HEK293 (cell line): Measurements from ENCODE around the gene PCYOX1L.

Experiments used
- CTCF ChIP-seq: fragments of 450-650 bp; formaldehyde crosslinking; IDR thresholded peaks from 2 replicates; pipeline ENCODE4 v1.5.1; 2016; ENCODE audit warnings: missing biosample characterization, missing genetic modification characterization
- IKZF3 ChIP-seq: fragments of 450-650 bp; IDR thresholded peaks from 2 replicates; pipeline ENCODE4 v1.5.0; 2018; ENCODE audit warnings: missing biosample characterization, mild to moderate bottlenecking, missing genetic modification characterization, moderate library complexity
- REPIN1 ChIP-seq: fragments of 450-650 bp; formaldehyde crosslinking; IDR thresholded peaks from 2 replicates; pipeline ENCODE4 v1.5.1; 2017; ENCODE audit warnings: missing biosample characterization, missing genetic modification characterization, low read depth
- REST ChIP-seq: fragments of 450-650 bp; formaldehyde crosslinking; IDR thresholded peaks from 2 replicates; pipeline ENCODE4 v1.5.1; 2016; ENCODE audit warnings: missing biosample characterization, missing genetic modification characterization
- SALL2 ChIP-seq: fragments of 450-650 bp; formaldehyde crosslinking; IDR thresholded peaks from 2 replicates; pipeline ENCODE4 v1.5.0; 2017; ENCODE audit warnings: missing biosample characterization, mild to moderate bottlenecking, missing genetic modification characterization, borderline replicate concordance
- TCF7L2 ChIP-seq: IDR thresholded peaks from 2 replicates; pipeline ENCODE4 v1.6.1; 2011; ENCODE audit warnings: low read depth, mild to moderate bottlenecking, inconsistent platforms, low read length, moderate library complexity, borderline replicate concordance
- YY1 ChIP-seq: fragments of 450-650 bp; formaldehyde crosslinking; IDR thresholded peaks from 2 replicates; pipeline ENCODE4 v1.5.1; 2018; ENCODE audit warnings: missing biosample characterization, missing genetic modification characterization
- ZBTB17 ChIP-seq: fragments of 450-650 bp; formaldehyde crosslinking; IDR thresholded peaks from 2 replicates; pipeline ENCODE4 v1.5.1; 2016; ENCODE audit warnings: missing biosample characterization, missing genetic modification characterization
- ZNF174 ChIP-seq: fragments of 450-650 bp; formaldehyde crosslinking; IDR thresholded peaks from 2 replicates; pipeline ENCODE4 v1.5.0; 2017; ENCODE audit warnings: missing biosample characterization, mild to moderate bottlenecking, missing genetic modification characterization
- ZNF19 ChIP-seq: fragments of 450-650 bp; formaldehyde crosslinking; IDR thresholded peaks from 2 replicates; pipeline ENCODE4; 2016; ENCODE audit warnings: missing biosample characterization, missing genetic modification characterization, low read depth
- ZNF530 ChIP-seq: fragments of 450-650 bp; formaldehyde crosslinking; IDR thresholded peaks from 2 replicates; pipeline ENCODE4 v1.5.1; 2016; ENCODE audit warnings: low read depth, missing biosample characterization, missing genetic modification characterization
- ZSCAN16 ChIP-seq: fragments of 450-650 bp; formaldehyde crosslinking; IDR thresholded peaks from 2 replicates; pipeline ENCODE4 v1.5.1; 2016; ENCODE audit warnings: missing biosample characterization, missing genetic modification characterization
- ZSCAN30 ChIP-seq: fragments of 450-650 bp; IDR thresholded peaks from 2 replicates; pipeline ENCODE4 v1.5.1; 2018; ENCODE audit warnings: missing biosample characterization, mild to moderate bottlenecking, missing genetic modification characterization, moderate library complexity

DNA sequence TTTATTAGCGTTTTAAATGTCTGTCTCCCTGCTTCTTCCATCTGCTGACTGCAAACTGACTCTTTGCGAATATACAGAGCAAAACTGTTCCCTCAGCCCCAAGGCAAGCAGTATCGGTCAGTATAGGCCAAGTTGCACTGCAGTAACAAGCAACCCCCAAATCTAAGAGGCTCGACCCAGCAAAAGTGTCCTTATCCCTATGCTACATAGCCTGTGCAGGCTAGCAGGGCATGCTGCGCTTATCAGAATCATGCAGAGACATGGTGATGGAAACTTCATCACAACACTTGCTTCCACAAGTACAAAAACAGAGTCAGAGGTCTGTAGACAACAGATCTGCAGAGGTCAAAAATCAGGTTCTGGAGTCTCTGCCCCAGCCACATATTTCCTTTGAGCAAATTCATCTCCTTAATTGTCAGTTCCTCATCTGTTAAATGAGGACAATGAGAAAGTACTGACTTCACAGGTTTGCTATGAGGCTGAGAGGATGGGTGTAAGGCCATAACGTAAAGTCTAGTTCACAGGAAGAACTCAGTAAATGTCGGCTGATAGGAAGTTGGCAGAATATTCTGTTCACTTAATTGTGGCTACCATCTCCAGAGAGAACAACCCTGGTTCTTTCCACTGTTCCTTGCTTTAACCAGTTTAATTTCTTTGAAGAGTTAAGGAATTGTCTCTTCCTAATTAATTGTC is 30.8 kb downstream of the PCYOX1L start:
- no peak for TF ChIP-seq IKZF3
- no peak for TF ChIP-seq CTCF (tag by site-specific recombination)
- no peak for TF ChIP-seq ZNF530
- no peak for TF ChIP-seq ZBTB17
- no peak for TF ChIP-seq REST (tag by site-specific recombination)
- no peak for TF ChIP-seq REPIN1
- no peak for TF ChIP-seq ZSCAN16
- TF ChIP-seq ZNF174 (tag by site-specific recombination): no peak
- no peak for TF ChIP-seq YY1 (tag by site-specific recombination)
- TF ChIP-seq ZNF19: no peak
- no peak for TF ChIP-seq TCF7L2
- no peak for TF ChIP-seq SALL2 (tag by site-specific recombination)
- no peak for TF ChIP-seq ZSCAN30 (tag by site-specific recombination)
